ENCODE measurements around the gene SLC10A3. TPM values are rescaled to one million over a fixed set of nuclear protein-coding genes. Genes with fewer than 3 reads are reported as not detected.

The SLC10A3 gene
- total and polyA plus RNA-seq, 2 of the 8 experiments (the other 6 are each of a cell fraction or from before 2014, with no cell fraction given) = 6.8 to 9.5 TPM

DNA sequence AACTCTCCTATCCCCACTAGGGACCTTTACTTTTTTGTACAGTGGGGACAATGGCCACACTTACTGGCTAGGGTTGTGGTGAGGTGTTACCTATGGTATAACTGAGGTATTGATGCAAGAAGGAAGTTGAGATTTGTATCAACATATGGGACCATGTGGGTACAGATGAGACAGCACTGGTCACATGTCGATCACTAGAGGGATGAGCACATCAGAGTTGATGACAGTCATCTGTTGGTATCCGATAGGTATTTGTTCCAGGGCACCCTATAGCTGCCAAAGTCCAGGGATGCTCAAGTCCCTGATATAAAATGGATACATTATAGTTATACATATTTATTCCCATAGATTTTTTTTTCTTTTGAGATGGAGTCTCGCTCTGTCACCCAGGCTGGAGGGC is 12.6 kb upstream of the SLC10A3 start:
- no peak overlapping the region for H3K4ac ChIP-seq (replicated peaks; ENCODE audit: insufficient read length, low read depth, low read length)
- H2BK12ac ChIP-seq (ENCODE audit: low read depth, low read length) = no peak overlapping the region
- POLR2A ChIA-PET (ENCODE audit: partially characterized antibody) = interaction anchor here (0.7 kb wide), 1 partner anchor 13 kb away, joined by 3 read pairs; the partner anchor contains the start of gene FAM3A
- H4K5ac ChIP-seq (ENCODE audit: insufficient read length, low read depth, low read length) = no peak overlapping the region
- CTCF ChIA-PET (ENCODE audit: partially characterized antibody) = interaction anchor here (0.7 to 1.1 kb wide), 2 partner anchors 21 to 77 kb away, joined by 3 to 5 read pairs; no protein-coding TSS in a partner anchor
- H4K8ac ChIP-seq (ENCODE audit: extremely low read depth, insufficient read depth, low read length) = no peak overlapping the region
- no peak overlapping the region for H3K27ac ChIP-seq (ENCODE audit: low read depth, low read length)
- no peak overlapping the region for H2BK120ac ChIP-seq (replicated peaks; ENCODE audit: low read depth, low read length)
- FAIRE-seq (no peak), DNase-seq (ENCODE audit: low read depth in 1 of 2, low spot score in 2 of 2) (no peak)
- no peak for TF ChIP-seq RAD21 (IDR thresholded peaks at IDR 0.05 in 1 of 2, conservative IDR thresholded peaks at IDR 0.05 in 1 of 2; ENCODE audit: low read depth in 2 of 2, low read length in 2 of 2)
- TF ChIP-seq, protein P1, sequence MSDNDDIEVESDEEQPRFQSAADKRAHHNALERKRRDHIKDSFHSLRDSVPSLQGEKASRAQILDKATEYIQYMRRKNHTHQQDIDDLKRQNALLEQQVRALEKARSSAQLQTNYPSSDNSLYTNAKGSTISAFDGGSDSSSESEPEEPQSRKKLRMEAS (IDR thresholded peaks at IDR 0.05) = no peak
- TF ChIP-seq PHF8 (conservative IDR thresholded peaks at IDR 0.05; ENCODE audit: low read depth, low read length) = no peak
- no peak for TF ChIP-seq SP2 (IDR thresholded peaks at IDR 0.05; ENCODE audit: low read length)
- no peak for TF ChIP-seq RBBP5 (IDR thresholded peaks at IDR 0.05; ENCODE audit: borderline replicate concordance, low read depth, low read length)
- TF ChIP-seq ASH2L (IDR thresholded peaks at IDR 0.05; ENCODE audit: low read length) = no peak
- TF ChIP-seq TCF12 (IDR thresholded peaks at IDR 0.05; ENCODE audit: low read depth, low read length) = no peak
- TF ChIP-seq, protein P2, sequence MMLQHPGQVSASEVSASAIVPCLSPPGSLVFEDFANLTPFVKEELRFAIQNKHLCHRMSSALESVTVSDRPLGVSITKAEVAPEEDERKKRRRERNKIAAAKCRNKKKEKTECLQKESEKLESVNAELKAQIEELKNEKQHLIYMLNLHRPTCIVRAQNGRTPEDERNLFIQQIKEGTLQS (IDR thresholded peaks at IDR 0.05; ENCODE audit: insufficient read depth, low read depth, low read length) = no peak
- TF ChIP-seq SIRT6 (IDR thresholded peaks at IDR 0.05; ENCODE audit: low read length) = no peak
- TF ChIP-seq SP1 (IDR thresholded peaks at IDR 0.05; ENCODE audit: low read depth, low read length) = no peak
- no peak for TF ChIP-seq EP300 (IDR thresholded peaks at IDR 0.05; ENCODE audit: borderline replicate concordance in 1 of 2, low read depth in 2 of 2, low read length in 2 of 2)
- no peak for TF ChIP-seq CHD2 (IDR thresholded peaks at IDR 0.05; ENCODE audit: low read length)
- TF ChIP-seq CBX5 (IDR thresholded peaks at IDR 0.05; ENCODE audit: low read depth, low read length) = no peak
- H4K91ac ChIP-seq (replicated peaks; ENCODE audit: insufficient read length, low read length) = no peak overlapping the region
- no peak overlapping the region for H3K18ac ChIP-seq (ENCODE audit: extremely low read depth, low read length)
- no peak overlapping the region for H3K9ac ChIP-seq (replicated peaks in 1 of 4; ENCODE audit: extremely low read depth in 1 of 4, low read depth in 3 of 4, low read length in 3 of 4)
- no peaks in the 10 kb centered on the region for H3K9me3 ChIP-seq (ENCODE audit: insufficient read depth in 2 of 2, low read depth in 1 of 2, low read length in 1 of 2)
- no peaks in the 10 kb centered on the region for H4K20me1 ChIP-seq (replicated peaks in 1 of 2; ENCODE audit: control insufficient read depth in 1 of 2, insufficient read depth in 2 of 2, low read length in 2 of 2)
- H2BK20ac ChIP-seq (ENCODE audit: low read length) = no peak overlapping the region
- no peaks in the 10 kb centered on the region for H3K79me1 ChIP-seq (ENCODE audit: low read depth, low read length)
- H3K36me3 ChIP-seq (ENCODE audit: control insufficient read depth in 2 of 4, insufficient read depth in 4 of 4, low read length in 3 of 4) = no peaks in the 10 kb centered on the region; a peak in 1 of 8 replicates
- 94% methylated on average over 3 of the region's 3 CpGs; no CpG with 5 or more reads in 1 of the 2 experiments for WGBS, 2 experiments (ENCODE audit: extremely low coverage in 1 of 2, insufficient coverage in 1 of 2, insufficient read length in 1 of 2, insufficient replicate concordance in 2 of 2, low coverage in 1 of 2, low lambda C conversion rate in 2 of 2, missing lambda C conversion rate in 1 of 2)
- H3K56ac ChIP-seq (replicated peaks; ENCODE audit: insufficient read length, low read depth, low read length) = no peak overlapping the region
- H2AK5ac ChIP-seq (ENCODE audit: low read depth, low read length) = no peak overlapping the region
- no peaks in the 10 kb centered on the region for H3K27me3 ChIP-seq (replicated peaks in 1 of 4; ENCODE audit: control insufficient read depth in 3 of 4, extremely low read depth in 1 of 4, insufficient read depth in 3 of 4, low read length in 3 of 4)
- no peak overlapping the region for H3K4me2 ChIP-seq (ENCODE audit: insufficient read depth in 1 of 2, low read depth in 2 of 2, low read length in 2 of 2)
- H2BK15ac ChIP-seq (ENCODE audit: low read length) = no peak overlapping the region
- no peak overlapping the region for H3K4me3 ChIP-seq (ENCODE audit: extremely low read depth in 1 of 4, insufficient read depth in 2 of 4, low read depth in 3 of 4, low read length in 4 of 4)
- no peaks in the 10 kb centered on the region for H3K23me2 ChIP-seq (ENCODE audit: low read depth, low read length)
- no peak overlapping the region for H3K23ac ChIP-seq (ENCODE audit: insufficient read length)
- no peak overlapping the region for H3K14ac ChIP-seq (ENCODE audit: insufficient read length)
- no peaks in the 10 kb centered on the region for H3K79me2 ChIP-seq (ENCODE audit: control insufficient read depth in 1 of 2, insufficient read depth in 2 of 2, low read length in 2 of 2)
- no peak overlapping the region for H2BK5ac ChIP-seq (ENCODE audit: low read depth, low read length)
- no peak overlapping the region for H2AFZ ChIP-seq (ENCODE audit: low read length)
- no peaks in the 10 kb centered on the region for H3K4me1 ChIP-seq (replicated peaks in 1 of 4; ENCODE audit: control insufficient read depth in 3 of 4, insufficient read depth in 4 of 4, low read length in 3 of 4)

Data from H1 (cell line).